Stimulated activated CD4-positive, alpha-beta T cell treated with anti-CD3 and anti-CD28 coated beads, Interleukin-12 subunit alpha, Interleukin-12 subunit beta, amount 100 ng/mL, for 48 hours (primary cell): ENCODE results near the gene OR6C68.
"Not testable (repeated sequence)": the region's sequence is repeated elsewhere in the genome, so short reads cannot be mapped to it uniquely, and the experiment has no call there.

Experiments
- DNase-seq, 3 donors: peaks; one replicate each; pipeline ENCODE4 v3.0.0-alpha.2; 2020; ENCODE audit warnings: low read depth in 2 of 3, low spot score in 1 of 3

OR6C68 gene

GRCh38 chr12:55492078-55492477 lies at the start of gene OR6C68:
Gene OR6C68 (plus strand): TSS chr12:55492378. CDS start chr12:55492378, 0 bp downstream.
- no peak for DNase-seq

- no peak for DNase-seq
Observed at GRCh38 chr12:55443776-55444175, 48.4 kb upstream of the OR6C68 start, which contains the start of gene OR6C2. Gene OR6C2 (plus strand): TSS chr12:55444076. CDS start chr12:55452214, 8,138 bp downstream.

GRCh38 chr12:55445357-55445756 lies 46.8 kb upstream of the OR6C68 start:
- no peak for DNase-seq

GRCh38 chr12:55446326-55446725 lies 45.9 kb upstream of the OR6C68 start:
- no peak for DNase-seq

- DNase-seq: no peak
Observed at GRCh38 chr12:55448825-55449224, 43.4 kb upstream of the OR6C68 start.

GRCh38 chr12:55464926-55465325 lies 27.3 kb upstream of the OR6C68 start:
- DNase-seq: not testable (repeated sequence)

DNA sequence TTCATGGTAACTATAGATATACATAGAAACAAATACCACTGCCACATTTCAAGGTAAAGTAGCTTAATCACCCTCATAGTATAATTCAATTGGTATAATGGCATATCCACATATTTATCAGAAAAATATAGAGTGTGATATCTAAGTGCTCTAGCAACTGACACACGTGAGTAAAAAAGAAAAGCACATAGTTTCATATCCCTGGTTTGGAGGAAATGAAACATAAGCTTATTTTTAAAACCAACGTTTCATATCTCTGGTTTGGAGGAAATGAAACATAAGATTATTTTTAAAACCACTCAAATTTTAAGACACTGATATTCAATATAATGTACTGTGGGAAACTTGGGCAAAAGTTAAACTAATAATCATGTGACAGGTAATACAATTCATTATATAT lies 24.3 kb upstream of the OR6C68 start:
- no peak for DNase-seq

DNA sequence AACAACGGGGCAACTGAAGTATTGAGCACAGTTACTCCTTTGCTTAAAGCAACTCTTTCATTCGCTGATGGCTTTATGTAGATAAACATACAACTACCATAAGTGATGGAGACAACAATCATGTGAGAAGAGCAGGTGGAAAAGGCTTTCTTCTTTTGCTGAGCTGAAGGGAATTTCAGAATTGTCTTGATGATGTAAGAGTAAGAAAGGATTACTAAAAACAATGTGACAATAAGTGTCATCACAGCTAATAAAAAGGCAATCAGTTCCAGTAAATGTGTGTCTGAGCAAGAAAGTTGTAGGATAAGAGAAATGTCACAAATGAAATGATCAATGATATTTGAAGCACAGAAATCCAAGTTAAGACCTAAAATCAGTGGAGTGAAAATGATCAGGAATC lies 22.9 kb upstream of the OR6C68 start:
- no peak for DNase-seq

DNA sequence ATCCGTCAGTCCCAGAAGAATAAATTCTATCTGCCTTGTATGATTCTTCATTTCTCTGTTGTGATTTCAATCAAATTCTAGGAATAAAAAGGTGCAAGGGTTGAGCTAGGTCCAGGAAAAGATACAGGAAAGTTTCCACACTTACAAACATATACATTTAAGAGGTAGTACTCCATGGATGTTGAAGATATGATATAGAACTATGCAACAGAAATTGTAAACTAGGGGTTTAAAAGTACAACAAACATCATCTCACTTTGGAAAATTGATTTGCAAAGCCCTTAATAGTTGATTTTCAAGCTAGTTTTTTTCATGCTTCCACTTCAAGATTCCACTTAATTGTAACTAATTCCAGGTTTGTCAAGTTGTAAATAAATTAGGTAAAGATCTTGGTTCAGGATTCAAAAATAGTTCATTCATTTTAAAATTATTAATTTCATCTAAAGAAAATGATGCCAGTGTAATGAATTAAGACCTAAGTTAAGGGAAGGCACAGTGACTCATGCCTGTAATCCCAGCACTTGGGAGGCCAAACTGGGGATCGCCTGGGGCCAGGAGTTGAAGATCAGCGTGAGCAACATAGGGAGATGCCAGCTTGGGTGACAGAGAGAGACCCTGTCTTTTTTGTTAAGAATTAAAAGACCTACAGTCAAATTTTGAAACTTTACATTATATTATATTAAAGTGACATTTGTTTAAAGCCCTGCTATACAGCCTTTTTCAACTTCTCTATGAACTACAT lies 21.9 kb upstream of the OR6C68 start, which contains the start of gene OR6C70:
OR6C70 (minus strand) TSS at position 51 of the 742 bp plus-strand sequence; CDS start at position 51, 0 bp downstream.
- no peak for DNase-seq

- no peak for DNase-seq
Observed at GRCh38 chr12:55472264-55472663, 19.9 kb upstream of the OR6C68 start.

- DNase-seq: not testable (repeated sequence)
Observed at GRCh38 chr12:55479136-55479535, 13.0 kb upstream of the OR6C68 start.

DNA sequence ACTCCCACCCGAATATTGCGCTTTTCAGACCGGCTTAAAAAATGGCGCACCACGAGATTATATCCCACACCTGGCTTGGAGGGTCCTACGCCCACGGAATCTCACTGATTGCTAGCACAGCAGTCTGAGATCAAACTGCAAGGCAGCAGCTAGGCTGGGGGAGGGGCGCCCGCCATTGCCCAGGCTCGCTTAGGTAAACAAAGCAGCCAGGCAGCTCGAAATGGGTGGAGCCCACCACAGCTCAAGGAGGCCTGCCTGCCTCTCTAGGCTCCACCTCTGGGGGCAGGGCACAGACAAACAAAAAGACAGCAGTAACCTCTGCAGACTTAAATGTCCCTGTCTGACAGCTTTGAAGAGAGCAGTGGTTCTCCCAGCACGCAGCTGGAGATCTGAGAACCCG lies 7.9 kb upstream of the OR6C68 start:
- not testable (repeated sequence) for DNase-seq

- DNase-seq: no peak
Observed at GRCh38 chr12:55495490-55495889, 3.3 kb downstream of the OR6C68 start.

DNA sequence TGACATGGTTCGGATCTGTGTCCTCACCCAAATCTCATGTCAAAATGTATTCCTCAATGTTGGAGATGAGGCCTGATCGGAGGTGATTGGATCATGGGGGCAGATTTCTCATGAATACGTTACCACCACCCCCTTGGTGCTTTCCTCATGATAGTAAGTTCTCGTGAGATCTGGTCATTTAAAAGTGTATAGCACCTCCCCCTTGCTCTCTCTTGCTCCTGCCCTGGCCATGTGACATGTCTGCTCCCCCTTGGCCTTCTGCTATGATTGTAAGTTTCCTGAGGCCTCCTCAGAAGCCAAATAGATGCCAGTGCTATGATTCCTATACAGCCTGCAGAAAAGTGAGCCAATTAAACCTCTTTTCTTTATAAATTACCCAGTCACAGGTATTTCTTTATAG lies 7.1 kb downstream of the OR6C68 start:
- no peak for DNase-seq

GRCh38 chr12:55499810-55500252 lies 7.7 kb downstream of the OR6C68 start:
- DNase-seq: no peak

DNA sequence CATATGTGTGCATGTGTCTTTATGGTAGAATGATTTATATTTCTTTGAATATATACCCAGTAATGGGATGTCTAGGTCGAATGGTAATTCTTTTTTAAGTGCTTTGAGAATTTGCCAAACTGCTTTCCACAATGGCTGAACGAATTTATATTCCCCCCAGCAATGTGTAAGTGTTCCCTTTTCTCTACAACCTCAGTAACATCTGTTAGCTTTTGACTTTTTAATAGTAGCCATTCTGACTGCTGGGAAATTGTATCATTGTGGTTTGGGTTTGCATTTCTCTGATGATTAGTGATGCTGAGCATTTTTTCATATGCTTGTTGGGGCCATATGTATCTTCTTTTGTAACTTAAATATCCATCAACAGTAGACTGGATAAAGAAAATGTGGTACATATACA lies 9.4 kb downstream of the OR6C68 start:
- DNase-seq: no peak

DNA sequence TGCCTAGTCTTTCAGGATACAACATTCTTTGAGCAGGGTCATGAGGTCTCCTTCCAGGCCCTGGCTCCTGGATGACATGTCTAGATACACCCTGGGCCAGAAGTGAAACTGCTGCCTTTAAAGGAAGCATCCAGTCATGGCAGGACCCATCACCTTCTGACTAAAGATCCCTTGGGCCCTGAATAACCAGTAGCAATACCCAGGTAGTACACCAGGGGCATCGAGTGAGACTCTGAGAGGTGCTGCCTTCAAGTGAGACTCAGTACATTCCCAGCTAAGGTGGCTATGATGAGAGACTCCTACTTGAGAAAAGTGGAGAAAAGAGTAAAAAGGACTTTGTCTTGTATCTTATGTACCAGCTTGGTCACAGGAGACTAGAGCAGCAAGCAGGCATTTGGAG lies 23.5 kb downstream of the OR6C68 start:
- DNase-seq: no peak

DNA sequence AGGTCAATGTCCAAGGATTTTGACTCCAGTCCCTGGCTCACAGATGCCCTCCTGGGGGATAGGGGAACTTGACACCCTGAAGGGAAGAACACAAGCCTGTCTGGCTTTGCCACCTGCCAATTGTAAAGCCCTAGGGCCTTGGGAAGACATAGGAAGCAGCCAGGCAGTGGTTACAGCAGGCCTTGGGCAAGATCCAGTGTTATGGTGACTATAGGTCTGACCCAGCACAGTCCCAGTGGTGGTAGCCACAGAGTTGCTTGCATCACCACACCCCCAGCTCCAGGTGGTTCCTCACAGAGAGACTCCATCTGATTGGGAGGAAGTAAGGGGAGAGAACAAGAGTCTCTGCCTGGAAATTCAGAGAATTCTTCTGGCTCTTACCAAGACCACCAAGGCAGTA lies 24.2 kb downstream of the OR6C68 start:
- no peak for DNase-seq
